Neural cell (in vitro differentiated cells): ENCODE results near the gene BCL2L11.

Source experiments
- CTCF ChIP-seq: fragments of 450-650 bp; IDR thresholded peaks from 2 replicates; pipeline ENCODE4 v1.5.1; 2014; ENCODE audit warnings: antibody characterized with exemption, mild to moderate bottlenecking, moderate library complexity; ENCODE audit not compliant: poor library complexity, severe bottlenecking
- MXI1 ChIP-seq: fragments of 450-650 bp; conservative IDR thresholded peaks from 2 replicates; pipeline ENCODE4 v1.6.1; 2014; ENCODE audit warnings: antibody characterized with exemption, mild to moderate bottlenecking; ENCODE audit not compliant: poor library complexity, severe bottlenecking
- TAF1 ChIP-seq: IDR thresholded peaks from 2 replicates; pipeline ENCODE4 v1.6.1; 2012; ENCODE audit warnings: low read depth

- no peak for TF ChIP-seq MXI1
- no peak for TF ChIP-seq TAF1
- no peak for TF ChIP-seq CTCF
Measured at GRCh38 chr2:111161971-111162370, 41.3 kb downstream of the BCL2L11 start.
